GOT3 (cell line): ENCODE measurements around the gene NT5C.
"Not testable (repeated sequence)": the region's sequence is repeated elsewhere in the genome, so short reads cannot be mapped to it uniquely, and the experiment has no call there.

Source experiments
- DNase-seq: peaks from one replicate; lab custom pipeline; 2025; ENCODE audit warnings: mixed read lengths; lab: John Stamatoyannopoulos, UW

The NT5C gene

GRCh38 chr17:75144816-75145512 is 13.4 kb upstream of the NT5C start:
- no peak for DNase-seq

GRCh38 chr17:75142236-75142971 is 10.9 kb upstream of the NT5C start:
- no peak for DNase-seq

DNA sequence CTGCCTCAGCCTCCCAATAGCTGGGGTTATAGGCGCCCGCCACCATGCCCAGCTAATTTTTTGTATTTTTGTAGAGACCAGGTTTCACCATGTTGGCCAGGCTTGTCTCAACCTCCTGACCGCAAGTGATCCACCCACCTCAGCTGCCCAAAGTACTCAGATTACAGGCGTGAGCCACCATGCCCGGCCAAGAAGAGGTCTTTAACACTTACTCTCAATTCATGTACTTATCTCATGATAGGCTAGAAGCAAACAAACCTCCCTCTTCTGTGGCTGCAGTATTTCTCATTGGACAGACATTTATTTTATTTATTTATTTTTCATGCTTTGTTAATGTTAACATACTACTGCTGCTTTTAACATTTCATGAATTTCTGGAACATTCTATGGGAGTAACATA is 7.0 kb upstream of the NT5C start:
- no peak for DNase-seq

GRCh38 chr17:75137762-75138161 is 6.2 kb upstream of the NT5C start:
- DNase-seq: not testable (repeated sequence)

DNA sequence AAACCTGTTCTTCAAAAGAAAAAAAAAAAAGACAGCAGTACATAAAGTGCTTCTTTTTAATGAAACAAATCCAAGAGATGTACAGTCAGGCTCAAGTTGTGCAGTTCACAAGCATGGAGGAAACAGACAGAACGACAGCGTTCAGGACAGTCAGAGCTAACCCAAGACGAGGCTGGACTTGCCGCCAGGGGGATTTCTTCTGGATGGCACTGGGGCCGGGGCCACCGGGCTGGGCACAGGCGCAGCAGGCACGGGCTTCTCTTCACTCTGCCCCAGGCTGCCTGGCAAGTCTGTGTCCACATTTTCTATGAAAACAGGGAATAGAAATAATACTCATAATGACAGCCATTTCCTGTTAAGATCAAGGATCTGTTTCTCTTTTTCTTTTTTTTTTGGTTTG is 4.4 kb upstream of the NT5C start:
- no peak for DNase-seq

GRCh38 chr17:75135452-75135851 is 3.9 kb upstream of the NT5C start:
- no peak for DNase-seq

GRCh38 chr17:75133607-75134347 is 2.2 kb upstream of the NT5C start:
- DNase-seq: not testable (repeated sequence)

GRCh38 chr17:75133001-75133400 is 1.5 kb upstream of the NT5C start:
- DNase-seq: no peak

- not testable (repeated sequence) for DNase-seq
Observed at GRCh38 chr17:75132018-75133000, 767 bp upstream of the NT5C start.

DNA sequence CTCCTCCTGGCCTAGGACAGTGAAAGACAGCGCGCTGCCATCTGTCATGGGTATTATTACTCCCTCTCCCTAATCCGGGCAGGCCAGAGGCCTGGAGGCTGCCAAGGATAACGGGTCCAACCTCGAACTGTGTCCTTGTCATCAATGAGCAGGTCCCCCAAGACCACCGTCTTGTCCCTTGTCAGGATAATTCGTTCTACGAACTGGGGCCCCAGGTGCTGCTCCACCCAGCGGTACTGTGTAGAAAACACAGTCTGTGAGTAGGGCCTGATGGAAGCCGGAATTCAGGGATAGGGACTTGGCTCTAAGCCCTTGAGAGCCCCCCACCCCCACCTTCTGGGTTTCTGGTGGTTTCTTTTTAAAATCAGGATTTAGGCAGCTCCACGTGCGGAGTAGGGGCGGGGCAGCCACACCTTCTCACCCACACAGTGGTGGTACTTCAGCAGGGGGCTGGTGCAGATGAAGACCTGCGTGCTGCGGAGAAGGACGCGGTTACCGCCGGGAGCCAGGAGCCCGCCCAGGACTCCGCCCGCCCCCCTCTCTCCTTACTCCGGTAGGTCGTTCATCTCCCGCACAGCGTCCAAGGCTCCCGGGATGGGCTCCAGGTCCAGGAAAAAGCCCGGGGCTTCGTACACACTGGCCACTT is 787 bp downstream of the NT5C start:
- no peak for DNase-seq

DNA sequence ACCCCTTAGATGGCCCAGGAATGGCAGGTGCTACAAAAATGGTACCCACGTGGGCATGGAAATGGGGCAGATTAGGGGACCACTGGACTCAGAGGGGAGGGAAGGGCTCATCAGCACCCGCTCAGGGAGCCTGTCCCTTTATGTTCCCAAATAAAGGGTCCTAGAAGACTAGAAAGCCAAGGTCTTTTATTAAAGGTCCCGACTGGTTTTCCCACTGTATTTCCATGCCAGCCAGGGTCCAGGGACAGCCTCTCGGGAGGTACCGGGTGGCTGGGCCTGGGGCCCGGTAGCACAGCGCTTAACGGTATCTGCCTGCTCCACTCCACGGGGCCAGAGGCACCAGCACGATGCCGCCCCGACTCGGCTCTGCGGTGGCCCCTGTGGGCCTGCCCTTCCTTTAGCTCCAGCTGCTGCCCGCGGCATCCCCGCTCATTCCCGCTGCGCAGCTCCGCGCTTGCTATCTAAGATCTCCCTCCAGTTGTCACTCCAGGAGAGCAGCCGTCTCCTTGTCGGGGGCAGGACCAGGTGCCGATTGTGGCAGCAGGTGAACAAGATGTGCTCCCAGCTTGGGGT is 1.4 kb downstream of the NT5C start:
- no peak for DNase-seq

DNA sequence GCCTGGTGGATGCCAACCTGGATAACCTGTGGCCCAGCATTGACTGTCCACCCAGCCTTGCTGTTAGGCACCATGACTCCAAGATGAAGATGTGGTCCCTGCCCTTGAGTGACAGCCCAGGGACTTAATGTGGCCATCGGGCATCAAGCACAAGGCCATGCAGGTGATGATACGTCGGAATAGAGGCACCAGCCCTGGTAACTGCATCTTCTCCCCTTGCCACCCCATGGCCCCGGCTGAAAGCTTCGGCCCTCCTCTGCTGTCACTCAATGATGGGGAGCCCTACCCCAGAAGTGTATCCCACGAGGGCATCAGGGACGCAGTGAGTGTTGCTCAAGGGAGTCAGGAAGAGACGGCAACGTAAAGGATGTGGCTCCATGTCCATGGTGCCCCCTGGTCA is 2.0 kb downstream of the NT5C start:
- no peak for DNase-seq

DNA sequence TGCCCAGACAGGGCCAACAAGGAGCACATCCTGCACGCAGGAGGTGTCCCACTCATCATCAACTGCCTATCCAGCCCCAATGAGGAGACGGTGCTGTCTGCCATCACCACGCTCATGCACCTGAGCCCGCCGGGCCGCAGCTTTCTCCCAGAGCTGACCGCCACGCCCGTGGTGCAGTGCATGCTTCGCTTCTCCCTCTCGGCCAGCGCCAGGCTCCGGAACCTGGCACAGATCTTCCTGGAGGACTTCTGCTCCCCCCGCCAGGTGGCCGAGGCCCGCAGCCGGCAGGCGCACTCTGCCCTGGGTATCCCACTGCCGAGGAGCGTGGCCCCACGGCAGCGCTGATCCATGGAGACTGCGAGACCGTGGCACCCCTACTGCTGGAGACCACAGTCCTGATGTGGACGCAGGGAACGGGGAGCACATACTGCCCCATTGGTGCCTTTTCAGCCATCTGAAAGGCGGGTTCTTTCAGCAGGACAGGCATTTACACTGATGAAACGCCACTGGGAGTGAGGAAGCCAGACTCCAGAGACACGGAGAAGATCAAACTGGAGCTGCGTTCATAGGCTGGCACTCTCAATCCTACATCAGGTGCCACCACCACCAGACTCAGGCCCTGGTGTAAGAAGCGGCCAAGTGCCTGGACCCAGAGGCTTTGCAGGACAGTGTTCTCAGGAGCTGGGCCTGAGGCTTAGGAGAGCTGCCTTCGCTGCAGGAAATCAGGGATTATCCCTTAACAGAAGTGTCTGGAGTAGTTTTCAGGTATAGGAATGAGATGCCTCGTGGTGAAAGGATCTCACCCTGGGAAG is 2.6 kb downstream of the NT5C start:
- no peak for DNase-seq

GRCh38 chr17:75127936-75128335 is 3.6 kb downstream of the NT5C start:
- DNase-seq: not testable (repeated sequence)

- DNase-seq: no peak
Observed at GRCh38 chr17:75126954-75127353, 4.6 kb downstream of the NT5C start.

DNA sequence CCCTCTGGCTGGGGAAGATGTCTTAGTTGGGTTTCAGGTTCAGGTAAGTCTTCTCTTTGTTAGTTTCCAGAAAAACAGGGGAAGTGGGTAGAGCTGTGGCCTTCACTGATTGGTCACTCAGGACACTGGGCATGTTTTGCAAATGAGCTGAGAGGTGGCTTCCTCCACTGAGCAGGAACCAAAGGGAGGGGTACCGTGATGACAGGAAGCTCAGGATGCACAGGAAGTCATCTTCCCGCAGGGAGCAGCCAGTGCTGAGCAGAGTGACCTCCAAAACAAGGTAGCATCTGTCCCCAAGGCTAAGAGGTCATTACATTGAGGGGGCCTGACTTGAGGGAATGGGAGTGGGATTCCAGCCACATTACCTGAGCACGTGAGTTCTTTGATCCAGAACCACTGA is 5.6 kb downstream of the NT5C start:
- DNase-seq: no peak

- no peak for DNase-seq
Observed at GRCh38 chr17:75124819-75125162, 6.8 kb downstream of the NT5C start.

DNA sequence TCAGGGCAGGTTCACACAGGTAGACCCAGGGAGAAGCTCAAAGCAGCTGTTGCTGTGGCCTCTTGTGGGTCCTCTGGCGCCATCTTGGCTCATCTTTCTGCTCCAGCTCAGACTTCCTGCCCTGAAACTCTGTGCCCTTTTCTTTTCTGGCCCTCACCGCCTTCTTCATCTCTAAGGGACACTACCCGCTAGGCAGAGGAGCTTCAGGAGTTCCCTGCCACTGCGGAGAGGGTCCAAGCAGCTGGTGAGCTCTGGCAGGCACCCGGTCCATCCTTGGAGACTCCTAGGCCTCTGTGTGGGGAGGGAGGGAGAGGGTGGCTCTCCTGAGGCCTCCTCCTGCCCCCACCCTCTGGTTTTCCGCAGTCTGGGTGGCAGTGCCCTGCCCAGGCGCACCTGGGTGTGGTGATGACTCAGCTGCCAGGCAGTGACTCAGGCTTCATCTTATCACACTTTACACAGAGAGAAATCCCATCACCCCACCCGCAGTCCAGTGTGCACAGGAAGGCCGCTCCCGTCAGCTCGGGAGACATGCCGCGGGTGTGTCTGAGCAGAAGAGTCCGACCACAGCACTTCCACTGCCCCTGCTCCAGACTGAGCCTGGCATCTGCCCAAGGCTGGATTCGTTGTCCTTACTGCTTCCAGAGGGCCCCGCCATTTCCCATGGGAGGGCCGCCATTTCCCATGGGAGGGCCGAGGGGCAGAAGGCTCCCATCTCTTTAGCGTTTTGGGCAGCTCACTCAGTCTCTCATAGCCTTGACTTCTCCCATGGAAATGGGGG is 7.3 kb downstream of the NT5C start:
- no peak for DNase-seq

- DNase-seq: no peak
Observed at GRCh38 chr17:75118307-75118706, 13.2 kb downstream of the NT5C start.
